COLO829 (cell line): ENCODE measurements around the gene TMEM222.
A peak's percentile ranks its signal among the peaks of the same experiment; 100 is the strongest.
"Not testable (repeated sequence)": the region's sequence is repeated elsewhere in the genome, so short reads cannot be mapped to it uniquely, and the experiment has no call there.

Source experiments
- DNase-seq: peaks from one replicate; pipeline ENCODE4 v3.0.0; 2012; ENCODE audit warnings: low spot score

TMEM222 gene, protein sequence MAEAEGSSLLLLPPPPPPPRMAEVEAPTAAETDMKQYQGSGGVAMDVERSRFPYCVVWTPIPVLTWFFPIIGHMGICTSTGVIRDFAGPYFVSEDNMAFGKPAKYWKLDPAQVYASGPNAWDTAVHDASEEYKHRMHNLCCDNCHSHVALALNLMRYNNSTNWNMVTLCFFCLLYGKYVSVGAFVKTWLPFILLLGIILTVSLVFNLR

GRCh38 chr1:27321813-27322568 is at the start of gene TMEM222:
Gene TMEM222 (plus strand): TSS chr1:27322163. CDS start chr1:27322198, 35 bp downstream.
- peak; percentile 98 for DNase-seq

GRCh38 chr1:27274204-27274603 is 47.8 kb upstream of the TMEM222 start:
- DNase-seq = no peak

- DNase-seq = no peak
Observed at GRCh38 chr1:27275696-27276095, 46.3 kb upstream of the TMEM222 start.

DNA sequence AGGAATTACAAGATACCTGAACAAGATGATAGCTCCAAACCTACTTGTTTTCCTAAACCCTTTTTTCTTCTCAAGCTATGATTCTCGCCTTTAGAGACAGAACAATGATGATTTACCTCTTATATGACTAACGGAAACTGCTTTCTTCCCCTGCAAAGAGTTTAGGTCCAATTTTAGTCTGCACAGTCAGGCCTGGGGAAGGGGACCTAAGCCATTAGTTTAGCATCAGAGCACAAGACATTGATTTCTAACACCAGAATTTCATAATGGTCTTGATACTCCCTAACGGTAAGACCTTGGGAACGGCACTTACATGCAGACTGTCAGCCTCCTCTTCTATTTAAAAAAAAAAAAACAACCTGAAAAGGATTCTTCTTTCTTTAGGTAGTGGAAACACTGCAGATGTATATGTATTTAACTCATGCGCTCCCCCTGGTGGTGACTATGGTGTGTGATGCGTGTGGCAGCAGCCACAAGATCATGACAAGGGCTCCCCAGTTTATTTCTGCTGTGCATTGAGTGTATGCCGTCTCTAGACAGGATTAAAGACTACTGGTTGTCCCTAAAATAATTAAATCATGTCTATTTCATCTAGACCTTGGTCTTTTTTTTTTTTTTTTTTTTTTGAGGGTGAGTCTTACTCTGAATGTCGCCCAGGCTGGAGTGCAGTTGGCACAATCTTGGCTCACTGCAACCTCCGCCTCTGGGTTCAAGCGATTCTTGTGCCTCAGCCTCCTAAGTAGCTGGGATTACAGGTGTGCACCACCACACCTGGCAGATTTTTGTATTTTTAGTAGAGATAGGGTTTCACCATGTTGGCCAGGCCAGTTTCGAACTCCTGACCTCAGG is 37.3 kb upstream of the TMEM222 start:
- DNase-seq = peak; percentile 90

GRCh38 chr1:27285274-27285660 is 36.7 kb upstream of the TMEM222 start:
- no peak for DNase-seq

GRCh38 chr1:27285821-27286220 is 36.1 kb upstream of the TMEM222 start:
- DNase-seq = not testable (repeated sequence)

DNA sequence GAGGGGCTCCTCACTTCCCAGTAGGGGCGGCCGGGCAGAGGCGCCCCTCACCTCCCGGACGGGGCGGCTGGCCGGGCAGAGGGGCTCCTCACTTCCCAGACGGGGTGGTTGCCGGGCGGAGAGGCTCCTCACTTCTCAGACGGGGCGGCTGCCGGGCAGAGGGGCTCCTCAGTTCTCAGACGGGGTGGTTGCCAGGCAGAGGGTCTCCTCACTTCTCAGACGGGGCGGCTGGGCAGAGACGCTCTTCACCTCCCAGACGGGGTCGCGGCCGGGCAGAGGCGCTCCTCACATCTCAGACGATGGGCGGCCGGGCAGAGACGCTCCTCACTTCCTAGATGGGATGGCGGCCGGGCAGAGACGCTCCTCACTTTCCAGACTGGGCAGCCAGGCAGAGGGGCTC is 32.8 kb upstream of the TMEM222 start:
- DNase-seq = not testable (repeated sequence)

DNA sequence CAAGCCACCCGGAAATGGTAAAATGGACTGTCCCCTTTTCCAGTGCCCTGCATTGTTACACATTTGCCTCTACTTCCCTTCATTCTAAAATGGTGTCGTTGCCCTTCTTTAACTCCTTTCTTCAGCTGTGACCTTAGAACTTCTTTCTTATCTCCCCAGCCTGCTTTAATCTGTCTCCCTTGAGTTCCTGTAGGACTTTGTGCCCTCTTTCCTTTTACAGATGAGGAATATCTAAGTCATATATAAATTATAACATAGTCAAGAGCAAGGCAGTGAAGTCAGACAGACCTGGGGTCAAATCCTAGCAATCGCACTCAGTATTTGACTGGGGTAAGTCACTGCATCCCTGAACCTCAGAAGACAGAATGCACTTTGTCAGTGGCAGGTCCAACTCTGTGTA is 31.4 kb upstream of the TMEM222 start:
- no peak for DNase-seq

DNA sequence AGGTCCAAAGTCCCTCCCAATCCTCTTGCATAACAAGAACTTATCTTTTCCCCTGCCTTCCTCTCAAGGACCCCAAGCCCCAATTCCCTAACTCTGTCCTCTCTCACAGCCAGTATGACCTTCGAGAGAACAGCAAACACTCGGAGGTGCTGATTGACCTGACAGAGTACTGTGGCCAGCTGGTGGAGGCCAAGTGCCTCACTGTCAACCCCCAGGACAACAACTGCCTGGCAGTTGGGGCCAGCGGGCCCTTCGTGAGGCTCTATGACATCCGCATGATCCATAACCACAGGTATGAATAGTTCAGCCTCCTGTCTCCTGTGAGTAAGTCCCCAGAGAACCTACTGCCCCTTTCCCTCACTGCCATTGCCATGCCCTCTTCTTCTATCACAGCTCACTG is 29.9 kb upstream of the TMEM222 start:
- DNase-seq = no peak

- DNase-seq = no peak
Observed at GRCh38 chr1:27293915-27294314, 28.0 kb upstream of the TMEM222 start.

GRCh38 chr1:27296773-27297291 is 25.1 kb upstream of the TMEM222 start:
- DNase-seq = peak; percentile 51

DNA sequence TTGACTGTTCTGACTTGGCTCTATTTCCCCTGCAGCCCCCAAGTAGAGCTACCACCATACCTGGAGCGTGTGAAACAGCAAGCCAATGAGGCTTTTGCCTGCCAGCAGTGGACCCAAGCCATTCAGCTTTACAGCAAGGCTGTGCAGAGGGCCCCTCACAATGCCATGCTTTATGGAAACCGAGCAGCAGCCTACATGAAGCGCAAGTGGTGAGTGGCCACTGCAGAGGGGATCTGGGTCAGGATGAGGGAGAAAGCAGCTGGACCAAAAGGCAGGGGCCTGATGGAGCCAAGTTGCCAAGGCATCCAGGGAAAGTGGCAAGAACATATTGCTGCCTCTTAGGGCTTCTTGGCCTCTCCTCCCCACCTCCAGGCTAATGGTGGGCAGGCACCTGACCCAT is 24.1 kb upstream of the TMEM222 start:
- DNase-seq = no peak

- DNase-seq = no peak
Observed at GRCh38 chr1:27298632-27299384, 23.2 kb upstream of the TMEM222 start.

DNA sequence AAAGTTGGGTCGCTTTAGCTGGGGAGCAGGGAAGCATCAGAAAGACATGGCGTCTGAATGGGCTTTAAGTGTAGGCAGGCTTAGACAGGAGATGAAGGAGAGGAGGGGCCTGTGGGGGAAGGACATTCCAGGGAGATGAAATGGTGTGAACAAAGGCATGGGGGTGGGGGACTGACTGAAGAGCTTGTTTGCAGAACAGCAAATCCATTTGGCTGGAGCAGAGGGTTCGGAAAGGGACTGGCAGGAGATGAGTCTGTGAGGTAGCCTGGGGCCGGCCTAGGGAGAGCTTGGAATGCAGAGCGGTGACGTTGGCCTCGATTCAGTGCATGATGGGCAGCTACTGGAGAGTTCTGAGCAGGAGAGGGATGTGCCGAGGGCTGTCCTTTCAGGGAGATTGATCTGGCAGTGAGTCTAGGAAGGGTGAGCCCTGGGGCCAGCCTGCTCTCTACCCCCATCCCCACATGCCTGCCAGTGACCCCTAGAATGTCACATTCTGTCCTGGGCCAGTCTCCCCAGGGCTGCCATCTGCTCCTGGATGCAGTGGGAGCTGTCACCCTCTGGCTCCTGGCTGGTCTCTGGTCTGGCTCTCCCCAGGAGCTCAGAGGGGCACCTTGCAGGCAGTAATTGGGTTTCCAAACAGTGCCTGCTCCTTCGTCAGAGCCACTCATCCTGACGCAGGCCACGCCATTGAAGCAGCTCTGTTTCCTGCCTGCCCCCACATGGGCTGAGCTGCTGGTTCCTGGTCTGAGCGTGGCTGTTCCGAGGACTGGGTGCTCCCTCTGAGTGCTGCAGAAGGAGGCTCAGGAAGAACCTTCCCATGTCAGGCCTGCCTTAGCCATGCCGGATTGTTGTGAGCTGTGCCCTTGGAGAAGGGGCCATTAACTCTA is 22.3 kb upstream of the TMEM222 start:
- peak; percentile 78 for DNase-seq

DNA sequence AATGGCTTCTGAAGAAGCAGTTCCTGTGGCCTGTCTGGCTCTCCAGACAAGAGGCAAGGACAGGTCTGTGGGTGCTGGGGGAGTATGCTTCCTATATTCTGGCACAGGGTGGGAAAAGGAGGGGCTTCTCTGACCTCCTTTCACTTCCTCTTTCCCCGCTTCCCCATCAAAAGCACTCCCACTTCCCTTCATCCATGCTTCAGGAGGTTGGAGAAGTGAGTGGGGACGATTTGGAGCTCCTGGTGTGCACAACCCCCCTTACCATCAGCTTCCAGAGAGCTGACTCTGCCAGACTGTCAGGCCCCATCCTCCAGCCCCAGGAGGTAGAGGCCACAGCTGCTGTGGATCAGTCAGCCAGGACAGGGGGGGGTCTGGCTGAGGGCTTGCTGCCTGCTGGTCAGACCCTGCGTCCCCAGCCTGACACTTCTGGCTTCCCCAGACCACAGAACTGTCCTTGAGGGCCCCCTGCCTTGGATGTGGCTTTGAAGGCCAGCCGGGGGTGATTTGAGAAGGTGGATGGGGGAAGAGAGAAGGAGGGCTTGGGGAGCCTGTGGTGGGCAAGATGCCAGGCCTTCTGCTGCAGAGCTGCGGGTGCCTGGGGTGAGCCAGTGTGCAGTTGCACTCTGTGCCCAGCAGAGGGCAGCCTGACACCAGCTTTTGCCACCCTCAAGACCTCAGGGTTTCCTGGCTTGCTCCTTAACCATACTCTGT is 21.5 kb upstream of the TMEM222 start:
- peak; percentile 83 for DNase-seq

DNA sequence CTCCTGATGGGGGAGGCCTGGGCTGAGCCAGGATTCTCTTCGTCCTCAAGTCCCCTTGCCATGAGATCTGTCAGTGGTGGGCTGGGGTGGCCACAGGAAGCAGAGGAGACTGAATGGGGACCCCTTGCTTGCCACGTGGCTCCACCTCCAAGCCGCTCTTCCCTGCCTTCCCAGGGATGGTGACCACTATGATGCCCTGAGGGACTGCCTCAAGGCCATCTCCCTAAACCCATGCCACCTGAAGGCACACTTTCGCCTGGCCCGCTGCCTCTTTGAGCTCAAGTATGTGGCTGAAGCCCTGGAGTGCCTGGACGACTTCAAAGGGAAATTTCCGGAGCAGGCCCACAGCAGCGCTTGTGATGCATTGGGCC is 20.9 kb upstream of the TMEM222 start:
- DNase-seq = no peak

- DNase-seq = no peak
Observed at GRCh38 chr1:27301582-27302199, 20.3 kb upstream of the TMEM222 start.

- DNase-seq = no peak
Observed at GRCh38 chr1:27302612-27303011, 19.4 kb upstream of the TMEM222 start.

GRCh38 chr1:27303509-27303908 is 18.5 kb upstream of the TMEM222 start:
- no peak for DNase-seq

DNA sequence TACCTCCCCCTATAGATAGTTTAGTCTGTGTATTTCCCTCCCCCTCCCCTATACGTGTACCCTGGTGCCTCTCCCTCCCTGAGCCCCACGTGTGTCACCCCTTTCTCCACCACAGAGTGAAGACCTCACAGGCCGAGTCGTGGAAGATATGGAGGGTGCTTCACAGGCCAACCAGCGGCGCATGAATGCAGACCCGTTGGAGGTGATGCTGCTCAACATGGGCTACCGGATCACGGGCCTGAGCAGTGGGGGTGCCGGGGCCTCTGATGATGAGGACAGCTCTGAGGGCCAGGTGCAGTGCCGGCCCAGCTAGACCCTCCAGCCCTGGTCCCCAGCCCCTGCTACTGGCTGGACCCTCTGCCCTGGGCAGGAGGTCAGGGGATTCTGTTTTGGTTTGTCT is 15.9 kb upstream of the TMEM222 start:
- no peak for DNase-seq
